Neural crest cell (in vitro differentiated cells): Measurements from ENCODE around the gene TOMM70. TPM values are rescaled to one million over a fixed set of nuclear protein-coding genes. Genes with fewer than 3 reads are reported as not detected.

Experiments used
- DNase-seq: peaks from one replicate; pipeline ENCODE4 v3.0.0; 2021; ENCODE audit warnings: low read depth, mixed read lengths, low spot score
- H3K27ac Mint-ChIP-seq: one replicate; pipeline ENCODE4 v1.8.0; 2021; ENCODE audit warnings: mild to moderate bottlenecking, mixed read lengths; ENCODE audit not compliant: unreplicated experiment
- H3K27me3 Mint-ChIP-seq: 2 replicates; pipeline ENCODE4 v1.8.0; 2021; ENCODE audit warnings: low read depth, mild to moderate bottlenecking, mixed read lengths
- H3K36me3 Mint-ChIP-seq: 2 replicates; pipeline ENCODE4 v1.8.0; 2021; ENCODE audit warnings: low read depth, mild to moderate bottlenecking, mixed read lengths
- H3K4me1 Mint-ChIP-seq: 2 replicates; pipeline ENCODE4 v1.8.0; 2021; ENCODE audit warnings: mixed read lengths
- H3K4me3 Mint-ChIP-seq: one replicate; pipeline ENCODE4 v1.8.0; 2021; ENCODE audit warnings: mild to moderate bottlenecking, mixed read lengths
- H3K9me3 Mint-ChIP-seq: 2 replicates; pipeline ENCODE4 v1.8.0; 2021; ENCODE audit warnings: mixed read lengths
- total RNA-seq: library from RNA; stranded (reverse); gene quantifications from 2 replicates; pipeline ENCODE4 v1.2.1, GENCODE V29; 2021
- TF ChIP-seq, protein P1 (sequence below): fragments of 200-600 bp; sonication (generic); conservative IDR thresholded peaks from 2 replicates; pipeline ENCODE4 v1.5.0; 2021; ENCODE audit warnings: antibody characterized with exemption, mild to moderate bottlenecking

Gene TOMM70
- total RNA-seq, 1 donor from 2014 or later: 46.1 TPM

DNA sequence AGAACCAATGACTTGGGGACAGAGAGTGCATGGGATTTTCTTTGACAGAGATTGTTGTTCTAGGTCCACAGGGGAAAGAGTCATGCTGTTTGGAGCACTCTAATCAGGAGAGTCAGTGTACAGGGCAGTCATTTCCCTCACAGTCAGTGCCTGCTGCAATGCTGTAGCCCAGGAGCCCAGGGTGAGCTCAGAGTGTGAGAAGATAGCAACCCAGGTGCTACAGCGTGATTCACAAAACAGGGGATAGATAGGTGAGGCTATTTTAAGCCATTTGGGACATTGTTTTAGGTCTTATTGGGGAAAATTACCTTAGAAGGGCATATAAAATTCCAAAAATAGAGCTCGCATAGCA lies 37.7 kb upstream of the TOMM70 start:
- TF ChIP-seq, protein P1, sequence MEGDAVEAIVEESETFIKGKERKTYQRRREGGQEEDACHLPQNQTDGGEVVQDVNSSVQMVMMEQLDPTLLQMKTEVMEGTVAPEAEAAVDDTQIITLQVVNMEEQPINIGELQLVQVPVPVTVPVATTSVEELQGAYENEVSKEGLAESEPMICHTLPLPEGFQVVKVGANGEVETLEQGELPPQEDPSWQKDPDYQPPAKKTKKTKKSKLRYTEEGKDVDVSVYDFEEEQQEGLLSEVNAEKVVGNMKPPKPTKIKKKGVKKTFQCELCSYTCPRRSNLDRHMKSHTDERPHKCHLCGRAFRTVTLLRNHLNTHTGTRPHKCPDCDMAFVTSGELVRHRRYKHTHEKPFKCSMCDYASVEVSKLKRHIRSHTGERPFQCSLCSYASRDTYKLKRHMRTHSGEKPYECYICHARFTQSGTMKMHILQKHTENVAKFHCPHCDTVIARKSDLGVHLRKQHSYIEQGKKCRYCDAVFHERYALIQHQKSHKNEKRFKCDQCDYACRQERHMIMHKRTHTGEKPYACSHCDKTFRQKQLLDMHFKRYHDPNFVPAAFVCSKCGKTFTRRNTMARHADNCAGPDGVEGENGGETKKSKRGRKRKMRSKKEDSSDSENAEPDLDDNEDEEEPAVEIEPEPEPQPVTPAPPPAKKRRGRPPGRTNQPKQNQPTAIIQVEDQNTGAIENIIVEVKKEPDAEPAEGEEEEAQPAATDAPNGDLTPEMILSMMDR: no peak
- no peaks in the 10 kb centered on the region for H3K4me1 Mint-ChIP-seq
- H3K27me3 Mint-ChIP-seq: no peaks in the 10 kb centered on the region
- H3K27ac Mint-ChIP-seq: no peak overlapping the region
- H3K4me3 Mint-ChIP-seq: no peak overlapping the region
- H3K9me3 Mint-ChIP-seq: peaks cover 10% of the 10 kb centered on the region
- H3K36me3 Mint-ChIP-seq: peaks cover 27% of the 10 kb centered on the region
- DNase-seq: no peak

DNA sequence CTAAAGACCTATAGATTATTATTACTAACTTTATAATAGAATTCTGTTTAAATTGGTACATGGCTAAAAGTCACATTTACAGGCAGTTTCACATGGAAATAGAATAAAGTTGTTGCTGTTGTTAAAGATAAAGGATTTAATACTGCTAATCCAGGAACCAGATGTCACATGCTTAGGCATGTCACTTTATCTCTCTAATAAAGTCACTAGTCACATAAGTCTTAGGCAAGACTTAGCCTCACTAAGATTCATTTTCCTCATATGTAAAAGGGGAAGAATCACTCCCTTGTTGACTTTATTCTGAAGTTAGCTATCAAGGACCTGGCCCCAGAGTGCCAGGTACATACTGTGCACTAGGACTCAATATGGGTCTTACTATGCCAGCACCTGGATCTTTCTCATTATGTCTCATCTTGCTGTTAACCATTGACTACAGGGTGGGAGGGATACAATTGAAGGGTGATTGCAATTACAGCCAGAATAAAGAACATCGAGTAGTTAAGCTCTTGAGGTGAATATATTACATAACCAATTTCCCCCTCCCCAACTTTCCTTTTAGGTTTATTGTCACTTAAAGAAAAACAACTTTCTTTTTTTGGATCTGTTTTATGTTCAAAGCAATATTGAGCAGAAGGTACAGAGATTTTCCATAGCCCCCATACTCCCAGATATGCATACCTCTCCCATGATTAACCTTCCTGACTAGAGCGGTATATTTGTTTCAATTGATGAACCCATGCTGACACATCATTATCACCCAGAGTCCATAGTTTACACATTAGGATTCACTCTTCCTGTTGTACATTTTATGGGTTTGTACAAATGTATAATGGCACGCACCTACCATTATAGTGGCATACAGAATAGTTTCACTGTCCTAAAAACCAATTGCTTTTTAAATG lies 37.1 kb upstream of the TOMM70 start:
- Mint-ChIP-seq H3K4me1 (no peaks in the 10 kb centered on the region), H3K27me3 (no peaks in the 10 kb centered on the region), H3K4me3 (no peak overlapping the region), H3K36me3 (peaks cover 22% of the 10 kb centered on the region), H3K9me3 (peaks cover 9% of the 10 kb centered on the region), H3K27ac (no peak overlapping the region)
- TF ChIP-seq, protein P1: no peak
- DNase-seq: no peak

GRCh38 chr3:100436951-100437350 lies 36.1 kb upstream of the TOMM70 start:
- Mint-ChIP-seq H3K4me3 (no peak overlapping the region), H3K4me1 (no peaks in the 10 kb centered on the region), H3K27me3 (no peaks in the 10 kb centered on the region), H3K9me3 (peaks cover 2% of the 10 kb centered on the region), H3K27ac (no peak overlapping the region), H3K36me3 (peaks cover 13% of the 10 kb centered on the region)
- DNase-seq: no peak
- TF ChIP-seq, protein P1: no peak

- Mint-ChIP-seq H3K4me3 (no peak overlapping the region), H3K27ac (no peak overlapping the region), H3K4me1 (peaks cover 5% of the 10 kb centered on the region), H3K36me3 (peaks cover 6% of the 10 kb centered on the region), H3K27me3 (no peaks in the 10 kb centered on the region), H3K9me3 (no peaks in the 10 kb centered on the region)
- no peak for DNase-seq
- TF ChIP-seq, protein P1: no peak
Observed at GRCh38 chr3:100429187-100429716, 28.4 kb upstream of the TOMM70 start.

DNA sequence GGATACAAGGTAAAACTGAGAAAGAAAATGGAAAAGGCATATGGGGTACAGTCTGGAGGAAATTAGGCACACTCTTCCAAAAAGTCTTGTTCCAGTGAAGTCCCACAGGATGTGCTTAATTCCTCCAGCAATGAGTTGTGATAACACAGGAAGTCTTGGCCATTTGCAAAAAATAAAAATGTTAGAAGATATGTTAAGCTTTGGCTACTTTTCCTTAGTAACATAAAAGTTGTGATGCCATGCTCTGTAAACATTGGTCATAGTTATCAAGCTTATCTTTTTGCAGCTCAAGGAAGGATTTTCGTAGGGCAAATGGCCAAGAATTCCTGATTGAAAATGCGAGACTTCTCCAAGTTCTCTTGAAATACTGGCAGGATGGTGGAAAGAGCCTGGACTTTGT lies 26.8 kb upstream of the TOMM70 start:
- TF ChIP-seq, protein P1: no peak
- H3K36me3 Mint-ChIP-seq: no peaks in the 10 kb centered on the region
- H3K4me1 Mint-ChIP-seq: peaks cover 5% of the 10 kb centered on the region
- no peak overlapping the region for H3K27ac Mint-ChIP-seq
- H3K9me3 Mint-ChIP-seq: no peaks in the 10 kb centered on the region
- DNase-seq: no peak
- no peaks in the 10 kb centered on the region for H3K27me3 Mint-ChIP-seq
- no peak overlapping the region for H3K4me3 Mint-ChIP-seq
